CD4-positive, alpha-beta T cell treated with Interleukin-17A for 4 hours (primary cell): Measurements from ENCODE around the gene GYG1.
A peak's percentile ranks its signal among the peaks of the same experiment; 100 is the strongest.
"Not testable (repeated sequence)": the region's sequence is repeated elsewhere in the genome, so short reads cannot be mapped to it uniquely, and the experiment has no call there.

Source experiments
- DNase-seq: peaks from one replicate; pipeline ENCODE4 v3.0.0-alpha.2; 2020; ENCODE audit warnings: mixed read lengths

Gene GYG1

GRCh38 chr3:148991219-148992026, at the start of gene GYG1:
Gene GYG1 (plus strand): TSS chr3:148991540. CDS start chr3:148991641, 101 bp downstream.
- peak; percentile 88 for DNase-seq

GRCh38 chr3:148943506-148944205, 47.7 kb upstream of the GYG1 start:
- DNase-seq, result peak; percentile 11

- no peak for DNase-seq
Measured at GRCh38 chr3:148945116-148945515, 46.2 kb upstream of the GYG1 start.

- no peak for DNase-seq
Measured at GRCh38 chr3:148948913-148949657, 42.3 kb upstream of the GYG1 start.

- no peak for DNase-seq
Measured at GRCh38 chr3:148950806-148951205, 40.5 kb upstream of the GYG1 start.

GRCh38 chr3:148951599-148952361, 39.6 kb upstream of the GYG1 start:
- DNase-seq, result no peak

- DNase-seq, result no peak
Measured at GRCh38 chr3:148953094-148953493, 38.2 kb upstream of the GYG1 start.

GRCh38 chr3:148954981-148955380, 36.4 kb upstream of the GYG1 start:
- DNase-seq, result no peak

- peak; percentile 45 for DNase-seq
Measured at GRCh38 chr3:148955544-148956346, 35.6 kb upstream of the GYG1 start.

- no peak for DNase-seq
Measured at GRCh38 chr3:148957586-148957985, 33.8 kb upstream of the GYG1 start.

GRCh38 chr3:148958696-148959095, 32.6 kb upstream of the GYG1 start:
- no peak for DNase-seq

GRCh38 chr3:148962513-148962912, 28.8 kb upstream of the GYG1 start:
- no peak for DNase-seq

- no peak for DNase-seq
Measured at GRCh38 chr3:148964809-148965208, 26.5 kb upstream of the GYG1 start.

- no peak for DNase-seq
Measured at GRCh38 chr3:148968321-148968720, 23.0 kb upstream of the GYG1 start.

- DNase-seq, result no peak
Measured at GRCh38 chr3:148970271-148970670, 21.1 kb upstream of the GYG1 start.

- DNase-seq, result no peak
Measured at GRCh38 chr3:148971401-148972163, 19.8 kb upstream of the GYG1 start.

GRCh38 chr3:148974726-148975125, 16.6 kb upstream of the GYG1 start:
- DNase-seq, result no peak

- no peak for DNase-seq
Measured at GRCh38 chr3:148975248-148975647, 16.1 kb upstream of the GYG1 start.

- no peak for DNase-seq
Measured at GRCh38 chr3:148975696-148976095, 15.6 kb upstream of the GYG1 start.

GRCh38 chr3:148981273-148981672, 10.1 kb upstream of the GYG1 start:
- no peak for DNase-seq

GRCh38 chr3:148987551-148987950, 3.8 kb upstream of the GYG1 start:
- DNase-seq, result not testable (repeated sequence)
